Central memory CD4-positive, alpha-beta T cell (primary cell): ENCODE measurements around the gene GEMIN4.
"Not testable (repeated sequence)": the region's sequence is repeated elsewhere in the genome, so short reads cannot be mapped to it uniquely, and the experiment has no call there.

Experiments
- DNase-seq: peaks from one replicate; pipeline ENCODE4 v3.0.0; 2022
- total RNA-seq, 3 experiments: gene quantifications; one replicate each; lab custom pipeline; 2026; lab: John Stamatoyannopoulos, UW

Gene GEMIN4
- 23.0 to 125 (median 52.7) reads per million in 3 experiments for total RNA-seq

DNA sequence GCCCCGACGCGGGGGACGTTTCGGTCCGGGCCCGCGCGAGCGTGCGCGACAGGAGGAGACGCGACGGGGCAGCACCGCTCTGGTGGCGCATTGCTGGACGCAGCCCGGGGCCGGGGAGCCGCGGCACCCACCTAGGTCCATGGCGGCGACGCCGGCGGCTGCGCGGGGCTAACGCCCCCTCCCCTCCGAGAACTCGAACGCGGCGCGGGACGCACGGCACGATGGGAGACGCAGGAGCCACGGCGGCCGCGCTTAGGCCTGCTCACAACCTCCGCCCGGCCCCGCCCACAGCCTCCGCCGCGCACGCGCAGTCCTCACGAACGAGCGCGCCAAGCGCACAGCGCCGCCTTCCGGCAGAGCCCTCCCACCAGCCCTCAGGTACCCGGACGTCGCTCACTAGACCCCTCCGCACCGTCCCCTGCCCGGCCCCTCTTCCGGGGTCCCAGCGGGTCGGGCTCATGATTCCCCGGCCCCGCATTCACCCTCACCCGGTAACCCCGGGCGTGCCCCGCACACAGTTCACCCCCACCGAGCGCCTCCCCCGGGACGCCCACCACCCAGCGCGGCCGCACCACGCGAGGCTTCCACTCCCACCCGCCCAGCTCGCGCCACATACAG lies at the start of gene GEMIN4:
Gene GEMIN4 (minus strand): TSS at position 263 of the 618 bp plus-strand sequence. CDS start 122 bp downstream, at position 141.
- peak; percentile 95 for DNase-seq

- no peak for DNase-seq
Measured at GRCh38 chr17:801660-802059, 49.6 kb upstream of the GEMIN4 start.

- DNase-seq = no peak
Measured at GRCh38 chr17:800446-801242, 48.6 kb upstream of the GEMIN4 start.

DNA sequence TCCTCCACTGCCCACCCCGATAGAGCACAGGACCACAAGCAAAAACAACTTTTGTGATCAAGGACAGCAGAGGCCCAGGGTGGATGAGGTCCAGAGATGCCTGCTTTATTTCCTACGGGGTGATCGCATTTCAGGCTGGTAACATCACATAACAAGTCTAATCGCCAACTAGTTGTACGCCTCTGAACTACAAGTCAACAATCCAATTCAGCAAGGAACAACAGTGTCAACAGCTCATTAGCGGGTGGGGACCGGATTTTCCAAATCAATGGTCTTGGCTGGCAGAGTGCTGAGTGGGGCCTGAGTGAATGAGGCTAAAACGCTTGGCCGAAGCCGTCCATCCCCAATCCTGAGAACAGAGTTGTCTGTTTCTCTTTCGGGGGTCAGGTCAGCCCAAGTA lies 47.2 kb upstream of the GEMIN4 start:
- DNase-seq = no peak

GRCh38 chr17:798246-798645 lies 46.2 kb upstream of the GEMIN4 start:
- no peak for DNase-seq

DNA sequence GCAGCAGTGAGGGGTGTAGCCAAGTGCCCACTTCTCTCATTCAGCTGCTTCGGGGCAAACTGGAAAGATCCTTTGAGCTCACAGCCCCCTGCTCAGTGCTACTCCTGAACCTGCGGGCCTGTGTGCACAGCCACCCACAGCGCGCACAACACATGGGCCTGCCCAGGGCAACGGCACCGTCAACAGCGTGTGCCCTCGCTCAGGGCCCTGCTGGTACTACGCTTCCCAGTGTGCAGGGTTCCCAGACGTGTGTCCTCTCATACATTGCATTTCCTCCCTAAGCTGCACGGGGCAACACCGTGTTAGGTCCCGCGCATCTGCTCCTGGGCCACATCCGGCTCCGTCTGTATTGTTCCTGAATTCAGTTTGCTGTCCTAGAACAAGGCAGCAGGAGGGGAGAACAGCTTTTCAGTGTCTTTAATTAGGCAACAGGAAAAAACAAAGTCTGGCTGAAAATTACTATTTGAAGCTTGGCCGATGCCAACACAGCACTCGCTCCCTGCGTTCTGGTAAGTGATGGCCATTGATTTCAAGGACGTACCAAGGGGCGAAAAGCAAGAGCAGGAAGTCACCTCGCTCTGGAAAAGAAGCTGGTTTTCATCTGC lies 45.3 kb upstream of the GEMIN4 start:
- DNase-seq = no peak

DNA sequence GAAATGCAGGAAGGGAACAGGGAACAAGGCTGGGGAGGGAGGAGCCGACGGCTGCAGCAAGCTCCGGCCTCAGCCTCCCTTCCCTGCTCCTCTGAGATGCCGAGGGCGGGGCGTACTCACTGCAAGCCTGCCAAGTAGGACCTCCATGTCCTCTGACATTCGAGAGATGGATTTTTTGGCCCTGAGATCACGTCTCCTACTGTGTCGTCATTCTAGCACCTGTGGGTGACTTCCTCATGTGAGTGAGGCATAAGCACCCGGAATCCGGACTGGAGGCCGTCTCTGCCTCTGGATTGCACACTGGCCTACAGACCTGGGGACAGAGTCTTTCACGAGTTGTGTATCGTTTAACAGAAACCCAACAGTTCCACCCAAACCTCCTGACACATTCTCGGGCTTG lies 44.5 kb upstream of the GEMIN4 start:
- DNase-seq = no peak

DNA sequence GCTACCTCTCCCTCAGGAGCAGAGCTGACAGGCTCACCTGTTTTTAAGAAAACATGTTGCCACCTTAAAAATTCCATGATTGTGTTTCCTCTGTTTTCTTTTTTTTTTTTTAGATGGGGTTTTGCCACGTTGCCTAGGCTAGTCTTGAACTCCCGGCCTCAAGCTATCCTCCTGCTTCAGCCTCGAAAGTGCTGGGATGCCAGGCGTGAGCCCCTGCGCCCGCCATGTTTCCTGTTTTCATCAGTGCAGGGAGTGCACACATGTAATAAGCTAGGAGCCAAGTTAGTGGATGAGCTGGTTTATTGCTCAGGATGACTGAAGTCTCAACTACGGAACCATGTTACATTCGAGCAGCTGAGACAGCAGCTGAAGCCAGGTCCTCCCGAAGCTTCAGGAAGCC lies 43.7 kb upstream of the GEMIN4 start:
- no peak for DNase-seq

GRCh38 chr17:795276-795675 lies 43.2 kb upstream of the GEMIN4 start:
- DNase-seq = no peak

DNA sequence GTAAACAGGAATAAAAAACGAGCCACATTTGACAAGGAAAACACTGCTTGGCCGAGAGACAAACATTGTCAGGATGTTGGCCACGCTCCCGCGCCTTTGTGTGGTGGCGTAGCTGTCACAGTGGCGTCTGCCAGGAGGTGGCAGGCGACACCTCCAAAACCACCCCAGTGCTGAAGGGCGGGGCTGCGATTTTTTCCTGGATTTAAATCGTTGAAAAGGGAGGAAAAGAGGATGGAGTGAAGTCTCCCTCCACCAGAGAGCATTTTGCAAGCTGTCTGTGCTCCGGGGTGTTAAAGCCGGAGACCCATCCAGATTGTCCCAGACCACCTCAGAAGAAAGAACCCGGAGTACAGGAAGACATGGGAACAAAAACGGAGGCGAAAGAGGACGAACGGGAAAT lies 42.8 kb upstream of the GEMIN4 start:
- DNase-seq = peak; percentile 9

GRCh38 chr17:792277-792676 lies 40.2 kb upstream of the GEMIN4 start:
- no peak for DNase-seq

DNA sequence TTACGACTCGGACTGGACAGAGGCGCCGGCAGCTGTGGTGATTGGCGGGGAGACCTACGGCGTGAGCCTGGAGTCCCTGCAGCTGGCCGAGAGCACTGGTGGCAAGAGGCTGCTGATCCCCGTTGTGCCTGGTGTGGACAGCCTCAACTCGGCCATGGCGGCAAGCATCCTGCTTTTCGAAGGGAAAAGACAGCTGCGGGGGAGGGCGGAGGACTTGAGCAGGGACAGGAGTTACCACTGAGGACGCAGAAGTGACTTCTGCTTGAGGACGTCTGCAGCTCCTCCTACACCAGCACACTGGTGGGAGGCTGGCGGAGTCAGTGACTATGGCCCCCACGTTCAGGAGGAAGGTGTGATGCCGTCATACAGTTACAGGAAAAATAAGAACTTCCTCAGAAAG lies 39.8 kb upstream of the GEMIN4 start:
- DNase-seq = no peak

DNA sequence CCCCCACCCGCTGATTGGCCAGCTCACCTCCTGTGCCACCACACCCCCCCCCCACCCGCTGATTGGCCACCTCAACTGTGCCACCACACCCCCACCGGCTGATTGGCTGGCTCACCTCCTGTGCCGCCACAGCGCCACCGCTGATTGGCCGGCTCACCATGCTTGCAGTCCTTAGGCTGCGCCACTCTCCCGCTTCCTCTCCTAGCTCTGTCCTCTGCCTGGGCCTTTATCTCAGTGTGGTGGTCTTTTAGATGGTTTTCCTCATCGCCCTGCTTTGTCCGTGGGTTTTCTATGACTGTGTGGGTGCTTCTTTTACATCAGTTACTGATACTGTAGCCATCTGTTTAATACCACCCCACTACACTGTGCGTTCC lies 38.8 kb upstream of the GEMIN4 start:
- not testable (repeated sequence) for DNase-seq

DNA sequence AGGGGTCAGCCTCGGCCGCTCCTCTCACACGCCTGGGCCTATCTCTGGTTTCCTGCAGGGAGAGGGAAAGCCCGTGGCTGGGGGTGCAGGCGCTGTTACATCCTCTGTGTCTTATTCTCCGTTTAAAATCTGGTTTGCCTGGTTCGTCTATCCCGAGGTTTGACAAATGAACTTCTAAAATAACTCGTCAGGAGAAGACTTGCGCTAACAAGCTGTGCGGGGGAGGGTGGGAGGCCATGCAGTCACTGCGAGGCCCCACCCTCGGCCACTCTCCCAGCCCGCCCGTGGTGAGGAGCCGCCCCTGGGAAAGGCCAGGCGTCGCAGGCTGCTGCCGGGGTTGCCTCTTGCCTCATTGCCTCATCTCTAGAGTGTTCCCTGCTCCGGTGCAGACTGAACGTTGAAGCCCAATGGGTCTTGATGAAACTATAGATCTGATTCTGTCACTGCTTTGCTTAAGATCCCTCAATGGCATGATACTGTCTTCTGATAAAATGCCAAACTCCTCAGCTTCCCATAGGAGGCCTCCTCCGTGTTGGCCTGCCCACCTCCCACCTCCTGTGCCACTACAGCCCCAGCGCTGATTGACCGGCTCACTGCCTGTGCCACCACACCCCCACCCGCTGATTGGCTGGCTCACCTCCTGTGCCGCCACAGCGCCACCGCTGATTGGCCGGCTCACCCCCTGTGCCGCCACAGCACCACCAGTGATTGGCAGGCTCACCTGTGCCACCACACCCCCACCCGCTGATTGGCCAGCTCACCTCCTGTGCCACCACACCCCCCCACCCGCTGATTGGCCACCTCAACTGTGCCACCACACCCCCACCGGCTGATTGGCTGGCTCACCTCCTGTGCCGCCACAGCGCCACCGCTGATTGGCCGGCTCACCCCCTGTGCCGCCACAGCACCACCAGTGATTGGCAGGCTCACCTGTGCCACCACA lies 38.1 kb upstream of the GEMIN4 start:
- DNase-seq = not testable (repeated sequence)

GRCh38 chr17:789160-789840 lies 37.2 kb upstream of the GEMIN4 start:
- no peak for DNase-seq

DNA sequence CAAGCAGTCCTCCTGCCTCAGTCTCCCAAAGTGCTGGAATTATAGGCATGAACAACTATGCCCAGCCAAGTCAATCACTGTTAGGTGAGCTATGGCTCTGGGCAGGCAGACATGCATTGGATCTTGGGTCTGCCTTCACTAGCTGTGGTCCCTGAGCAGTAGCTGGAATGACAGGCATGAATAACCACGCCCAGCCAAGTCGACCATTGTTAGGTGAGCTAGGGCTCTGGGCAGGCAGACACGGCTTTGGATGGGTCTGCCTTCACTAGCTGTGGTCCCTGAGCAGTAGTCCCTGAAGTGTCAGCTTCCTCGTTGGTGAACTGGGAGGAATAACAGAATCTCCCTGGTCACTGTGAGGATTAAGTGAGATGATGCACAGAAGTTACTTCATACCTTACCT lies 36.5 kb upstream of the GEMIN4 start:
- DNase-seq = no peak

GRCh38 chr17:787641-788221 lies 35.7 kb upstream of the GEMIN4 start:
- no peak for DNase-seq

DNA sequence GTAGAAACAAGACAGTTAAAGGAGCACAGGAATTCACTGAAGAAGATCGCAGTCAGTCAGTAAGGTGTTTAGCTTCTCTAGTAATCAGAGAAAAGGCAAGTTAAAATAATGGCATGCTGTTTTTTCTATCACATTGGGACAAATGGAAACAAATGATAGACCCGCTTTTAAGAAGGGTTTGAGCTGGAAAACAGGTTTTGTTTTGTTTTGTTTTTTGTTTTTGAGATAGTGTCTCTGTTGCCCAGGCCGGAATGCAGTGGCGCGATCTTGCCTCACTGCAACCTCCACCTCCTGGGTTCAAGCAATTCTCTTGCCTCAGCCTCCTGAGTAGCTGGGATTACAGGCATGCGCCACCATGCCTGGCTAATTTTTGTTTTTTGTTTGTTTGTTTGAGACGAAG lies 33.8 kb upstream of the GEMIN4 start:
- not testable (repeated sequence) for DNase-seq

DNA sequence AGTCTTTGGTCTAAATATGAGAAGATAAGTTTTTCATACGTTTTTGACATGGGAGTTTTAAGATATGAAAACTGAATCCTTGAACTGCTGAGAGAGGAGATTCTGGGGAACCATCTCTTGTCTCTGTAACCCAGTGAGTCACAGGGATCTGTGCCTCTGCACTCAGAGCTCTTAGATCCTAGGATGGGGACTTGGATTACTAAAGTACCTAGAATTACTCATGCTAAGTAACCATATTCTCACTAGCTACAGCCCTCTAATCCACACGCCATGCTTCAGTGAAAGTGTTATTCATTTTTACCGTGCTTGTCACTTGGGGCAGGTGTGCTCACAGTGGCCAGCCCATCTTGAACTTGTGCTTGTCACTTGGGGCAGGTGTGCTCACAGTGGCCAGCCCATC lies 32.1 kb upstream of the GEMIN4 start:
- no peak for DNase-seq

DNA sequence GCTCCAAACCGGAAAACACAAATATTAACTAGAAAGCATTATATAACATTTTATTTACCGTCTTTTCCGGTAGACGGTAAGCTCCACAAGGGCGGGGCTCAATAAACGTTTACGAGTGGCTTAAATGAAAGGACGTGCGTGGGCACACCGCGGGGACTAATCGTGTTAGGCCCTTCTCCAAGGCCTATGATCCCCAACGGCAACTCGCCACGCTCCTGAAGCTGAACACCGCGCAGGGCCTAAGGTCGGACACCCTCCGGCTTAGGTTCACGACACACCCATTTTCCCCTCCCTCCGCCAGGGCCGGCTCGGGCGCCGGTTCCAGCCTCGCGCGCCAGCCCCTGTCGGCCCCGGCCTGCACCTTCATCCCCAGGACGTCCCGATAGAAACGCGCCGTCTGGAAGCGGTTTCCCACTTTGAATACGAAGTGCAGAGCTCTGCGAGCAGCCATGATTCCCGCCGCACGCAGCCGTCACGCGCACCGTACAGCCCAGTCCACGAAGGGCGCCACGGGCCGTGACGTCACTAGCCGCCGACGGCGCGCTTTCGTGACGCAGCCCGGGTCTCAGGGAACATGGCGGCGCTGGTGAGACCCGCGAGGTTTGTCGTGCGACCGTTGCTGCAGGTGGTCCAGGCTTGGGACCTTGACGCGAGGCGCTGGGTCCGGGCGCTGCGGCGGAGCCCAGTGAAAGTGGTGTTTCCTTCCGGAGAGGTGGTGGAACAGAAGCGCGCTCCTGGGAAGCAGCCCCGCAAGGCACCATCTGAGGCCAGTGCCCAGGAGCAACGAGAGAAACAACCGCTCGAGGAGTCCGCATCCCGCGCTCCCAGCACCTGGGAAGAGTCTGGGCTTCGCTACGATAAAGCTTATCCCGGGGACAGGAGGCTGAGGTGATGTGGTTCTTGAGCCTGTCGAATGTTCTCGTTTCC lies 30.0 kb upstream of the GEMIN4 start, which contains the start of the genes GLOD4 and MRM3:
Gene GLOD4 (minus strand): TSS at position 476 of the 927 bp plus-strand sequence. CDS start 25 bp downstream, at position 451.
Gene MRM3 (plus strand): TSS at position 549 of the 927 bp plus-strand sequence. CDS start 26 bp downstream, at position 575.
- peak; percentile 93 for DNase-seq
